GM19043 (cell line): ENCODE results near the gene RMC1.
A peak's percentile ranks its signal among the peaks of the same experiment; 100 is the strongest.
"Not testable (repeated sequence)": the region's sequence is repeated elsewhere in the genome, so short reads cannot be mapped to it uniquely, and the experiment has no call there.

Experiments
- ATAC-seq: cut with Tn5 transposase; IDR thresholded peaks from one replicate; pipeline ENCODE4 v1.9.1; 2021; ENCODE audit warnings: low read depth; ENCODE audit not compliant: unreplicated experiment

Gene RMC1

GRCh38 chr18:23495723-23496440 is 7.4 kb upstream of the RMC1 start:
- no peak for ATAC-seq

- no peak for ATAC-seq
These were observed 5.2 kb upstream of the RMC1 start for GRCh38 chr18:23498117-23498516.

GRCh38 chr18:23498877-23499276 is 4.4 kb upstream of the RMC1 start:
- peak; percentile 44 for ATAC-seq

GRCh38 chr18:23499291-23499781 is 4.0 kb upstream of the RMC1 start:
- ATAC-seq = no peak

- ATAC-seq = no peak
These were observed 1.7 kb upstream of the RMC1 start for GRCh38 chr18:23501626-23502025.

- ATAC-seq = no peak
These were observed 734 bp upstream of the RMC1 start for GRCh38 chr18:23502516-23503037.

GRCh38 chr18:23503963-23504344 is 643 bp downstream of the RMC1 start:
- no peak for ATAC-seq

- ATAC-seq = peak; percentile 69
These were observed 1.4 kb downstream of the RMC1 start for GRCh38 chr18:23504720-23505119.

- ATAC-seq = no peak
These were observed 3.1 kb downstream of the RMC1 start for GRCh38 chr18:23506393-23506792.

- not testable (repeated sequence) for ATAC-seq
These were observed 7.6 kb downstream of the RMC1 start for GRCh38 chr18:23510923-23511322.

GRCh38 chr18:23512216-23512615 is 8.9 kb downstream of the RMC1 start:
- ATAC-seq = not testable (repeated sequence)

GRCh38 chr18:23512641-23513040 is 9.3 kb downstream of the RMC1 start:
- ATAC-seq = no peak

- ATAC-seq = peak; percentile 89
These were observed 12.7 kb downstream of the RMC1 start for GRCh38 chr18:23515911-23516546.

GRCh38 chr18:23519734-23520133 is 16.4 kb downstream of the RMC1 start:
- no peak for ATAC-seq

- ATAC-seq = no peak
These were observed 18.0 kb downstream of the RMC1 start for GRCh38 chr18:23521271-23521670.

- no peak for ATAC-seq
These were observed 18.6 kb downstream of the RMC1 start for GRCh38 chr18:23521907-23522306.

- ATAC-seq = no peak
These were observed 20.3 kb downstream of the RMC1 start for GRCh38 chr18:23523429-23524212.

- no peak for ATAC-seq
These were observed 20.9 kb downstream of the RMC1 start for GRCh38 chr18:23524213-23524707.

GRCh38 chr18:23526501-23527063 is 23.3 kb downstream of the RMC1 start:
- ATAC-seq = no peak

GRCh38 chr18:23528580-23529472 is 25.5 kb downstream of the RMC1 start:
- ATAC-seq = no peak
